ENCODE measurements around the gene ACTN1. TPM values are rescaled to one million over a fixed set of nuclear protein-coding genes. Genes with fewer than 3 reads are reported as not detected.

Gene ACTN1
- total and polyA plus RNA-seq, 2 experiments from 2014 or later = 121 to 280 TPM

DNA sequence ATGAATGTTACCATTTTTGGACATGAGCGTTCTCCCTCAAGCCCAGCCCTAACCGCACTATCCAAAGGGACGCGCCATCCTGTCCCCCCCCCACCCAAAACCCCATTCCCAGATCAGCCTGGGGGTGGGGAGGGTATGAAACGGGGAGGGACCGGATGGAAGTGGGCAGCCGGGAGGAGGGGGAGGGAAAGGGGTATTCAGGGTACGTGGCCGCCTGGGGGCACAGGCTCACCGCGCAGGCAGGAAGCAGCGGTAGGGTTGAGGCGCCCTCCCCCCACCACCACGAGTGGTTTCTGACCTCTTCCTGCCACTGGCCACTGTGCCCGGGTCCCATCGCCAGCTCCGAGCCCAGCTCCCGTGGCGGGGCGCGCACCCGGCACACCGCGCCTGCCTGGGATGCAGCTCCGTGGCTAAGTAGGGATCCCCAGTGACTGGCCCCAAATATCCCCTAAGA is 1.4 kb downstream of the ACTN1 start:
- peak overlapping the region; percentile 91 for H3K4me3 Mint-ChIP-seq
- peak; percentile 80 for DNase-seq (ENCODE audit: low spot score)

More for the DNA sequence above, 1.4 kb downstream of the ACTN1 start:
- peak overlapping the region; percentile 96 for H3K4me3 ChIP-seq
- peaks cover 57% of the 10 kb centered on the region for H3K79me2 ChIP-seq (replicated peaks; ENCODE audit: insufficient read depth)
- peaks cover 44% of the 10 kb centered on the region for H3K4me1 ChIP-seq (ENCODE audit: insufficient read depth)
- H3F3A ChIP-seq (replicated peaks; ENCODE audit: low read depth) = peaks cover 16% of the 10 kb centered on the region; the same call in 1 of the 2 replicates
- 0 out of 2 replicates have a peak, but pooled peaks cover 3% of the 10 kb centered on the region for H3K36me3 ChIP-seq (ENCODE audit: insufficient read depth)
- peak overlapping the region; percentile 94 for H3K27ac Mint-ChIP-seq
- peaks cover 35% of the 10 kb centered on the region for H4K20me1 ChIP-seq (replicated peaks; ENCODE audit: insufficient read depth)
- peak overlapping the region; percentile 88 for H3K4me2 ChIP-seq
- TF ChIP-seq EZH2 (IDR thresholded peaks at IDR 0.05; ENCODE audit: low read depth, unreplicated experiment) (no peak), ZNF114 (CRISPR knock-in tag; IDR thresholded peaks at IDR 0.05) (no peak), JUNB (IDR thresholded peaks at IDR 0.05; ENCODE audit: unreplicated experiment) (no peak), CREB1 (CRISPR knock-in tag; IDR thresholded peaks at IDR 0.05; ENCODE audit: low read depth) (no peak), EZH2phosphoT487 (IDR thresholded peaks at IDR 0.05; ENCODE audit: unreplicated experiment) (no peak), POLR2AphosphoS5 (IDR thresholded peaks at IDR 0.05; ENCODE audit: low read depth) (peak; percentile 63), ZNF331 (CRISPR knock-in tag; IDR thresholded peaks at IDR 0.05; ENCODE audit: low read depth) (no peak), STAT1 (IDR thresholded peaks at IDR 0.05; ENCODE audit: unreplicated experiment) (no peak)
- TF ChIP-seq, protein P1, sequence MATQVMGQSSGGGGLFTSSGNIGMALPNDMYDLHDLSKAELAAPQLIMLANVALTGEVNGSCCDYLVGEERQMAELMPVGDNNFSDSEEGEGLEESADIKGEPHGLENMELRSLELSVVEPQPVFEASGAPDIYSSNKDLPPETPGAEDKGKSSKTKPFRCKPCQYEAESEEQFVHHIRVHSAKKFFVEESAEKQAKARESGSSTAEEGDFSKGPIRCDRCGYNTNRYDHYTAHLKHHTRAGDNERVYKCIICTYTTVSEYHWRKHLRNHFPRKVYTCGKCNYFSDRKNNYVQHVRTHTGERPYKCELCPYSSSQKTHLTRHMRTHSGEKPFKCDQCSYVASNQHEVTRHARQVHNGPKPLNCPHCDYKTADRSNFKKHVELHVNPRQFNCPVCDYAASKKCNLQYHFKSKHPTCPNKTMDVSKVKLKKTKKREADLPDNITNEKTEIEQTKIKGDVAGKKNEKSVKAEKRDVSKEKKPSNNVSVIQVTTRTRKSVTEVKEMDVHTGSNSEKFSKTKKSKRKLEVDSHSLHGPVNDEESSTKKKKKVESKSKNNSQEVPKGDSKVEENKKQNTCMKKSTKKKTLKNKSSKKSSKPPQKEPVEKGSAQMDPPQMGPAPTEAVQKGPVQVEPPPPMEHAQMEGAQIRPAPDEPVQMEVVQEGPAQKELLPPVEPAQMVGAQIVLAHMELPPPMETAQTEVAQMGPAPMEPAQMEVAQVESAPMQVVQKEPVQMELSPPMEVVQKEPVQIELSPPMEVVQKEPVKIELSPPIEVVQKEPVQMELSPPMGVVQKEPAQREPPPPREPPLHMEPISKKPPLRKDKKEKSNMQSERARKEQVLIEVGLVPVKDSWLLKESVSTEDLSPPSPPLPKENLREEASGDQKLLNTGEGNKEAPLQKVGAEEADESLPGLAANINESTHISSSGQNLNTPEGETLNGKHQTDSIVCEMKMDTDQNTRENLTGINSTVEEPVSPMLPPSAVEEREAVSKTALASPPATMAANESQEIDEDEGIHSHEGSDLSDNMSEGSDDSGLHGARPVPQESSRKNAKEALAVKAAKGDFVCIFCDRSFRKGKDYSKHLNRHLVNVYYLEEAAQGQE (IDR thresholded peaks at IDR 0.05; ENCODE audit: unreplicated experiment) = no peak
- TF ChIP-seq, protein P2, sequence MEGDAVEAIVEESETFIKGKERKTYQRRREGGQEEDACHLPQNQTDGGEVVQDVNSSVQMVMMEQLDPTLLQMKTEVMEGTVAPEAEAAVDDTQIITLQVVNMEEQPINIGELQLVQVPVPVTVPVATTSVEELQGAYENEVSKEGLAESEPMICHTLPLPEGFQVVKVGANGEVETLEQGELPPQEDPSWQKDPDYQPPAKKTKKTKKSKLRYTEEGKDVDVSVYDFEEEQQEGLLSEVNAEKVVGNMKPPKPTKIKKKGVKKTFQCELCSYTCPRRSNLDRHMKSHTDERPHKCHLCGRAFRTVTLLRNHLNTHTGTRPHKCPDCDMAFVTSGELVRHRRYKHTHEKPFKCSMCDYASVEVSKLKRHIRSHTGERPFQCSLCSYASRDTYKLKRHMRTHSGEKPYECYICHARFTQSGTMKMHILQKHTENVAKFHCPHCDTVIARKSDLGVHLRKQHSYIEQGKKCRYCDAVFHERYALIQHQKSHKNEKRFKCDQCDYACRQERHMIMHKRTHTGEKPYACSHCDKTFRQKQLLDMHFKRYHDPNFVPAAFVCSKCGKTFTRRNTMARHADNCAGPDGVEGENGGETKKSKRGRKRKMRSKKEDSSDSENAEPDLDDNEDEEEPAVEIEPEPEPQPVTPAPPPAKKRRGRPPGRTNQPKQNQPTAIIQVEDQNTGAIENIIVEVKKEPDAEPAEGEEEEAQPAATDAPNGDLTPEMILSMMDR (conservative IDR thresholded peaks at IDR 0.05; ENCODE audit: low read depth in 2 of 2) = peak in 1 of 2 experiments; percentile 41; a peak in 2 of 4 replicates
- TF ChIP-seq, protein P3, sequence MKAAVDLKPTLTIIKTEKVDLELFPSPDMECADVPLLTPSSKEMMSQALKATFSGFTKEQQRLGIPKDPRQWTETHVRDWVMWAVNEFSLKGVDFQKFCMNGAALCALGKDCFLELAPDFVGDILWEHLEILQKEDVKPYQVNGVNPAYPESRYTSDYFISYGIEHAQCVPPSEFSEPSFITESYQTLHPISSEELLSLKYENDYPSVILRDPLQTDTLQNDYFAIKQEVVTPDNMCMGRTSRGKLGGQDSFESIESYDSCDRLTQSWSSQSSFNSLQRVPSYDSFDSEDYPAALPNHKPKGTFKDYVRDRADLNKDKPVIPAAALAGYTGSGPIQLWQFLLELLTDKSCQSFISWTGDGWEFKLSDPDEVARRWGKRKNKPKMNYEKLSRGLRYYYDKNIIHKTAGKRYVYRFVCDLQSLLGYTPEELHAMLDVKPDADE (IDR thresholded peaks at IDR 0.05) = 0 out of 2 replicates have a peak, but pooled peaks have one; percentile 25
- TF ChIP-seq, protein P4, sequence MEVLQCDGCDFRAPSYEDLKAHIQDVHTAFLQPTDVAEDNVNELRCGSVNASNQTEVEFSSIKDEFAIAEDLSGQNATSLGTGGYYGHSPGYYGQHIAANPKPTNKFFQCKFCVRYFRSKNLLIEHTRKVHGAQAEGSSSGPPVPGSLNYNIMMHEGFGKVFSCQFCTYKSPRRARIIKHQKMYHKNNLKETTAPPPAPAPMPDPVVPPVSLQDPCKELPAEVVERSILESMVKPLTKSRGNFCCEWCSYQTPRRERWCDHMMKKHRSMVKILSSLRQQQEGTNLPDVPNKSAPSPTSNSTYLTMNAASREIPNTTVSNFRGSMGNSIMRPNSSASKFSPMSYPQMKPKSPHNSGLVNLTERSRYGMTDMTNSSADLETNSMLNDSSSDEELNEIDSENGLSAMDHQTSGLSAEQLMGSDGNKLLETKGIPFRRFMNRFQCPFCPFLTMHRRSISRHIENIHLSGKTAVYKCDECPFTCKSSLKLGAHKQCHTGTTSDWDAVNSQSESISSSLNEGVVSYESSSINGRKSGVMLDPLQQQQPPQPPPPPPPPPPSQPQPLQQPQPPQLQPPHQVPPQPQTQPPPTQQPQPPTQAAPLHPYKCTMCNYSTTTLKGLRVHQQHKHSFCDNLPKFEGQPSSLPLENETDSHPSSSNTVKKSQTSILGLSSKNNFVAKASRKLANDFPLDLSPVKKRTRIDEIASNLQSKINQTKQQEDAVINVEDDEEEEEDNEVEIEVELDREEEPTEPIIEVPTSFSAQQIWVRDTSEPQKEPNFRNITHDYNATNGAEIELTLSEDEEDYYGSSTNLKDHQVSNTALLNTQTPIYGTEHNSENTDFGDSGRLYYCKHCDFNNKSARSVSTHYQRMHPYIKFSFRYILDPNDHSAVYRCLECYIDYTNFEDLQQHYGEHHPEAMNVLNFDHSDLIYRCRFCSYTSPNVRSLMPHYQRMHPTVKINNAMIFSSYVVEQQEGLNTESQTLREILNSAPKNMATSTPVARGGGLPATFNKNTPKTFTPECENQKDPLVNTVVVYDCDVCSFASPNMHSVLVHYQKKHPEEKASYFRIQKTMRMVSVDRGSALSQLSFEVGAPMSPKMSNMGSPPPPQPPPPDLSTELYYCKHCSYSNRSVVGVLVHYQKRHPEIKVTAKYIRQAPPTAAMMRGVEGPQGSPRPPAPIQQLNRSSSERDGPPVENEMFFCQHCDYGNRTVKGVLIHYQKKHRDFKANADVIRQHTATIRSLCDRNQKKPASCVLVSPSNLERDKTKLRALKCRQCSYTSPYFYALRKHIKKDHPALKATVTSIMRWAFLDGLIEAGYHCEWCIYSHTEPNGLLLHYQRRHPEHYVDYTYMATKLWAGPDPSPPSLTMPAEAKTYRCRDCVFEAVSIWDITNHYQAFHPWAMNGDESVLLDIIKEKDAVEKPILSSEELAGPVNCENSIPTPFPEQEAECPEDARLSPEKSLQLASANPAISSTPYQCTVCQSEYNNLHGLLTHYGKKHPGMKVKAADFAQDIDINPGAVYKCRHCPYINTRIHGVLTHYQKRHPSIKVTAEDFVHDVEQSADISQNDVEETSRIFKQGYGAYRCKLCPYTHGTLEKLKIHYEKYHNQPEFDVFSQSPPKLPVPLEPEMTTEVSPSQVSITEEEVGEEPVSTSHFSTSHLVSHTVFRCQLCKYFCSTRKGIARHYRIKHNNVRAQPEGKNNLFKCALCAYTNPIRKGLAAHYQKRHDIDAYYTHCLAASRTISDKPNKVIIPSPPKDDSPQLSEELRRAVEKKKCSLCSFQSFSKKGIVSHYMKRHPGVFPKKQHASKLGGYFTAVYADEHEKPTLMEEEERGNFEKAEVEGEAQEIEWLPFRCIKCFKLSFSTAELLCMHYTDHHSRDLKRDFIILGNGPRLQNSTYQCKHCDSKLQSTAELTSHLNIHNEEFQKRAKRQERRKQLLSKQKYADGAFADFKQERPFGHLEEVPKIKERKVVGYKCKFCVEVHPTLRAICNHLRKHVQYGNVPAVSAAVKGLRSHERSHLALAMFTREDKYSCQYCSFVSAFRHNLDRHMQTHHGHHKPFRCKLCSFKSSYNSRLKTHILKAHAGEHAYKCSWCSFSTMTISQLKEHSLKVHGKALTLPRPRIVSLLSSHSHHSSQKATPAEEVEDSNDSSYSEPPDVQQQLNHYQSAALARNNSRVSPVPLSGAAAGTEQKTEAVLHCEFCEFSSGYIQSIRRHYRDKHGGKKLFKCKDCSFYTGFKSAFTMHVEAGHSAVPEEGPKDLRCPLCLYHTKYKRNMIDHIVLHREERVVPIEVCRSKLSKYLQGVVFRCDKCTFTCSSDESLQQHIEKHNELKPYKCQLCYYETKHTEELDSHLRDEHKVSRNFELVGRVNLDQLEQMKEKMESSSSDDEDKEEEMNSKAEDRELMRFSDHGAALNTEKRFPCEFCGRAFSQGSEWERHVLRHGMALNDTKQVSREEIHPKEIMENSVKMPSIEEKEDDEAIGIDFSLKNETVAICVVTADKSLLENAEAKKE (CRISPR knock-in tag; IDR thresholded peaks at IDR 0.05) = no peak
- H3K9me3 Mint-ChIP-seq = no peaks in the 10 kb centered on the region; the same call in 2 of the 3 replicates
- H3K9me2 ChIP-seq (ENCODE audit: insufficient read depth) = peaks cover 4% of the 10 kb centered on the region; the same call in 1 of the 2 replicates
- peaks cover 48% of the 10 kb centered on the region for H3K36me3 Mint-ChIP-seq (ENCODE audit: low read depth)
- H3K27me3 Mint-ChIP-seq (ENCODE audit: insufficient read depth, low read depth, poor library complexity) = peaks cover 23% of the 10 kb centered on the region
- peak overlapping the region; percentile 98 for H3K27ac ChIP-seq (ENCODE audit: low read depth)
- H3K27me3 ChIP-seq (ENCODE audit: insufficient read depth) = peaks cover 4% of the 10 kb centered on the region; the same call in 1 of the 2 replicates
- peaks cover 52% of the 10 kb centered on the region for H3K4me1 Mint-ChIP-seq
- ATAC-seq = peak; percentile 10
- no peak overlapping the region for H2AFZ ChIP-seq
